ENCODE results near the gene P2RX7.
"Not testable (repeated sequence)": the region's sequence is repeated elsewhere in the genome, so short reads cannot be mapped to it uniquely, and the experiment has no call there.

The P2RX7 gene

GRCh38 chr12:121172145-121172544, 39.5 kb downstream of the P2RX7 start:
- no peak for DNase-seq (ENCODE audit: low spot score)

DNA sequence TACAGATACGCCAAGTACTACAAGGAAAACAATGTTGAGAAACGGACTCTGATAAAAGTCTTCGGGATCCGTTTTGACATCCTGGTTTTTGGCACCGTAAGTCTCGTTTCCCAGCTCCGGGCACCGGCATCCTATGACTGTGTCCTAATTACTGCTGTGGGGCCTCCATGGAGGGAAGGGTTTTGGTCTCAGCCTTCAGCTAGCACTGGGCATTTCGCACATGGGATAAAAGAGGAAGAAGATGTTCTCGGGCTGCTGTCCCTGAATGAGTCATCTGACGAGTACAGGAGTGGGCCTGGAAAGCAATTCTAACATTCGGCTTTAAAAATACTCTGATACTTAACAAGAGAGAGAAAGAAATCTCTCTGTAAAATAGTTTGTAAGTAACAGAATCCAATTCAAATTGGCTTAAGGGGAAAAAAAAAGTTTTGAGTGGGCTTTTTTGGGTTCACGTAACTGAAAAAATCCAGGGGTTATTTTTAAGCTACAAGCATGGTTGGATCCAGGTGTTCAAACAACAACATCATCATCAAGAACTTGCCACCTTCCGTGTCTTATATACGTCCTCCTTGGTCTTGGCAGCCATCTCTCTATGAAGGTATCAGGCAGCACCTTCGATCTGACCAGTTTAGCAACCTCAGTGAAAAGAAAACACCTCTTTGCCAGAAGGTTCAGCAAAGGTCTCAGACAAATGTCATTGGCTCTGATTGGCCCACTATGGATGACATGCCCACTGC, 42.9 kb downstream of the P2RX7 start:
- no peak for DNase-seq (ENCODE audit: low spot score)

DNA sequence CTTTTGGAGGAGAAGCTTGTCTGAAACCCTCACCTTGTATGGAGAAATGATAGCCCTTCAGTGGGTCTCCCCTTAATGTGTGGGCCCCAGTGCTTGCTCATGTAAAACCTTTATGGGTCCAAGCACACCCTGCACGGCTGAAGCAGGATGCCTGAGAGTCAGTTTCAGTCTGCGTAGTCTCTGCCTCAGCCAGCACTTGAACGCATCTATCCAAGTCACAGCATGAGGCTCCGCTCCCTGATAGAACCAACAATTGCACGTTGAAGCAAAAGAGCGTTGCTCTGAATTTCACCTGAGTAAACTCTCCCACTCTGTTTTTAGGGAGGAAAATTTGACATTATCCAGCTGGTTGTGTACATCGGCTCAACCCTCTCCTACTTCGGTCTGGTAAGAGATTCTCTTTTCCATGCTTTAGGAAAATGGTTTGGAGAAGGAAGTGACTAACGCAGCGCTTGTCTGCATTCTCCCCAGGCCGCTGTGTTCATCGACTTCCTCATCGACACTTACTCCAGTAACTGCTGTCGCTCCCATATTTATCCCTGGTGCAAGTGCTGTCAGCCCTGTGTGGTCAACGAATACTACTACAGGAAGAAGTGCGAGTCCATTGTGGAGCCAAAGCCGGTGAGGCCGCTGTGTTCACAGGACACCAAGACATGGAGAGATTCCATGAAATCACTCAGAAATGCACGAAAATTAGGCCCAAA, 44.3 kb downstream of the P2RX7 start:
- DNase-seq (ENCODE audit: low spot score): no peak

GRCh38 chr12:121181181-121181580, 48.5 kb downstream of the P2RX7 start:
- no peak for DNase-seq (ENCODE audit: low spot score)

DNA sequence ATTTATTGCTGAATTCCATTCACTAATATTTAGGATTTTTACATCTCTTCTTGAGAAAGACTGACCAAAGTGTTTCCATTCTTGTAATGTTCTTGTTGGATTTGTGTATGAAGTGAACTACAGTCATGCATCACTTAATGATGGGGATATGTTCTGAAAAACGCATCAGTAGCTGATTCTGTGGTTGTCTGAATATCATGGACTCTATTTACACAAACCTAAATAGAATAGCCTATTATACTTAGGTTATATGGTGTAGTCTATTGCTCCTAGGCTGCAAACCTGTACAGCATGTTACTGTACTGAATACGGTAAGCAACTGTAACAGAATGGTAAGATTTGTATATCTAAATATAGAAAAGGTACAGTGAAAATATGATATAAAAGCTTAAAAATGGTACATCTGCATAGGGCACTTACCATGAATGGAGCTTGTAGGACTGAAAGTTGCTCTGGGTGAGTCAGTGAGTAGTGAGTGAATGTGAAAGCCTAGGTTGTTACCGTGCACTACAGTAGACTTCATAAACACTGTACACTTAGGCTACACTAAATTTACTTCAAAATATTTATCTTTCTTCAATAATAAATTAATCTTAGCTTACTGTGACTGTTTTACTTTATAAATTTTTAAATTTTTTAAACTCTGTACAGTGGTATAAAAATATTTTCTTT, 49.7 kb downstream of the P2RX7 start:
- DNase-seq (ENCODE audit: low spot score): no peak

DNA sequence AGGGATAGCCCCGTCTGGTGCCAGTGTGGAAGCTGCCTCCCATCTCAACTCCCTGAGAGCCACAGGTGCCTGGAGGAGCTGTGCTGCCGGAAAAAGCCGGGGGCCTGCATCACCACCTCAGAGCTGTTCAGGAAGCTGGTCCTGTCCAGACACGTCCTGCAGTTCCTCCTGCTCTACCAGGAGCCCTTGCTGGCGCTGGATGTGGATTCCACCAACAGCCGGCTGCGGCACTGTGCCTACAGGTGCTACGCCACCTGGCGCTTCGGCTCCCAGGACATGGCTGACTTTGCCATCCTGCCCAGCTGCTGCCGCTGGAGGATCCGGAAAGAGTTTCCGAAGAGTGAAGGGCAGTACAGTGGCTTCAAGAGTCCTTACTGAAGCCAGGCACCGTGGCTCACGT, 51.7 kb downstream of the P2RX7 start:
- DNase-seq (ENCODE audit: low spot score): no peak

DNA sequence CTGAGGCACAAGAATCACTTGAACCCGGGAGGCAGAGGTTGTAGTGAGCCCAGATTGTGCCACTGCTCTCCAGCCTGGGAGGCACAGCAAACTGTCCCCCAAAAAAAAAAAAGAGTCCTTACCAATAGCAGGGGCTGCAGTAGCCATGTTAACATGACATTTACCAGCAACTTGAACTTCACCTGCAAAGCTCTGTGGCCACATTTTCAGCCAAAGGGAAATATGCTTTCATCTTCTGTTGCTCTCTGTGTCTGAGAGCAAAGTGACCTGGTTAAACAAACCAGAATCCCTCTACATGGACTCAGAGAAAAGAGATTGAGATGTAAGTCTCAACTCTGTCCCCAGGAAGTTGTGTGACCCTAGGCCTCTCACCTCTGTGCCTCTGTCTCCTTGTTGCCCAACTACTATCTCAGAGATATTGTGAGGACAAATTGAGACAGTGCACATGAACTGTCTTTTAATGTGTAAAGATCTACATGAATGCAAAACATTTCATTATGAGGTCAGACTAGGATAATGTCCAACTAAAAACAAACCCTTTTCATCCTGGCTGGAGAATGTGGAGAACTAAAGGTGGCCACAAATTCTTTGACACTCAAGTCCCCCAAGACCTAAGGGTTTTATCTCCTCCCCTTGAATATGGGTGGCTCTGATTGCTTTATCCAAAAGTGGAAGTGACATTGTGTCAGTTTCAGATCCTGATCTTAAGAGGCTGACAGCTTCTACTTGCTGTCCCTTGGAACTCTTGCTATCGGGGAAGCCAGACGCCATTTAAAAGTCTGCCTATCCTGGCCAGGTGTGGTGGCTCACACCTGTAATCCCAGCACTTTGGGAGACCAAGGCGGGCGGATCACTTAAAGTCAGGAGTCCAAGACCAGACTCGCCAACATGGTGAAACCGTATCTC, 52.6 kb downstream of the P2RX7 start:
- no peak for DNase-seq (ENCODE audit: low spot score)

GRCh38 chr12:121186826-121187225, 54.1 kb downstream of the P2RX7 start:
- no peak for DNase-seq (ENCODE audit: low spot score)

DNA sequence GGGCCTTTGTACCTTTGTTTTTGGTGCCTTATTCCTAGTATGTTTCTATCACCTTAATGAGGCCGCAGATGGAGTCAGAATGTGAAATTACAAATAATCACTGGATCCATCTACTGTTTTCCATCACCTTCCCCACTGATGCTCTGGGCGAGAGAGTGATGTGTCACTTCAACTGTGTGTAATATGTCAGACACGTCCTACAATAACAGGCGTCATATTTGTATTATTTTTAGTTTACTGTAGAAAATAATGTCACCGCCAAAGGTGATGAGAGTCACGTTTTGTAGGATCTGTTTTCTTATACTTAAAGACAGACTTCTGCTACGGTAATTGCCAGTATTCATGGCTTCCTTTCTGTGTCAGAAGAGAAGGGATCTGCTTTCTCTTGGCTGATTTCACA, 54.8 kb downstream of the P2RX7 start:
- DNase-seq (ENCODE audit: low spot score): no peak

- no peak for DNase-seq (ENCODE audit: low spot score)
These were observed 55.6 kb downstream of the P2RX7 start for GRCh38 chr12:121188227-121188626.

DNA sequence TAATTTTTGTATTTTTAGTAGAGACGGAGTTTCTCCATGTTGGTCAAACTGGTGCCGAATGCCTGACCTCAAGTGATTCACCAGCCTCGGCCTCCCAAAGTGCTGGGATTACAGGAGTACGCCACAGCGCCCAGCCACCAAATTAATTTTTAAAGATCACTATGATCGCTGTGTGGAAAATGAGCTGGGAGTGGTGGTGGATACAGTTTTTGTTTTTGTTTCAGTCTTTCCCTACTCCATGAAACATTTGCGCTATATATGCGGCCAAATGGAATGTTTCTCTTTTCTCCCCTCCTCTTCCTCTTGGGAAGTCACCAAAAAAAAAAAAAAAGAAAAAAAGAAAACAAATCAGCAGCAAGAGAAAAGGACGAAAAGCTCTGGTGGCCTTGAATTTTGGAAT, 56.5 kb downstream of the P2RX7 start:
- DNase-seq (ENCODE audit: low spot score): peak; percentile 80

DNA sequence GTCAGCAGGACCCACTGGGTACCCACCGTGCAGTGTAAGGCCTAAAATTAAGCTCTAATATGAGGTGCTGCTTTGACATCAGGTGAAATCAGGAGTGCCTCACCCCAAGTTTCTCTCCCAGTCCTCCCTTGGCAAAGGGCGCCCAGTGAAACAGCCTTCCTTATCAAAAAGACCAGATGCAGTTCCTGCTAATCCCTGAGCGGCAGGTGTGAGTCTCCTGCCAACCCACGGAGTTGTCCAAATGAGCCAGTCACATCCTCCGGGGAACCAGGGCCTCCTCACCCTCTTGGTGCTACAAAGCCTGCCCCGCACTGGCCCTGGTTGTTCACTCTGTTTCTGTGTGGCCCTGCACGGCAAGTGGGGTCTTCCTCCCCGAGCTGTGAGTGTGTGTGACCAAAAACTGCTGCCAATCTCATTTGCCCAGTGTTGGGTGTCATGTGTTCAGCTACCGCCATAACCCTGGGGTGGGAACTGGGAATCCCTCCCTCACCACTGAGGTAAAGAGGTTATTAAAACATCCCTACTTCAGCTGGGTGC, 57.0 kb downstream of the P2RX7 start:
- no peak for DNase-seq (ENCODE audit: low spot score)

DNA sequence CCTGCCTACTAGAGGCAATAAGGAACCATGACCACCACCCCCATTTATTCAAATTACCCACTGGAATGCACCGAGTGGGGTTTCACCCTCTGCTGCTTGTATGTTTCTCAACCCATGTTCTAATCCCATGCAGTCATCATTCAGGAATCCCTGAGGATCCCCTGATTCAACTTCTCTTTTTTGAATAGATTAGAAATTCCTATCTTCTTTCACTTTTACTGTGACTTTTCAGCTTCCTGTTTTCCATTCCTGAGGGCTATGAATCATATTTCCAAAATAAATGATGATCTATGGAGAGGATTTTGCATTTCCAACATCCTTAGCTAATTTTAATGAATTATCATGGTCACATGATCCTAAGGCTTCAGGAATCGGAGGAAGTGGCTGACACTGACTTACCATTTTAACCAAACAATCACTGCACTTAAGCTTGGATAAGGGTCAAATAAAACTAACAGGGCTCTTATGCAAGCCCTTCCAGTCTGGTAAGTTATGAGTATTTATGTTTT, 57.9 kb downstream of the P2RX7 start:
- DNase-seq (ENCODE audit: low spot score): peak; percentile 98

GRCh38 chr12:121191151-121191550, 58.5 kb downstream of the P2RX7 start:
- peak; percentile 16 for DNase-seq (ENCODE audit: low spot score)

DNA sequence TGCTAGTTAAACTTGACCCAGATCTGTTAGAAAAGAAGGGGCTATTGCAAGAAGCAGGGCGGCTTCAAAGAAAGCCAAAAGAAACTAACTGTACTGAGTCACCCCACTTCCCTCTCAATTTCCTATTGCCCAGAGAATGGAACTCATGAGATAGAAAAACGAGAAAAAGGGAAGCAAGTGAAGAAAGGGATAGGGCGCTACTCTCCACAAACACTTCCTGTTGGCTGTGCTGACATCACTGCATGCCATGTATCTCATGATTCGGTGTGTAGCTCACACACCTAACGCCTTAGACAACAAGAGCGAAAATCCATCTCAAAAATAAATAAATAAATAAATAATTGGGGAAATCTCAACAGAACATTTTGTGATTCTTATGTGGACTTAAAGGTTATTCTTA, 64.2 kb downstream of the P2RX7 start:
- peak; percentile 22 for DNase-seq (ENCODE audit: low spot score)

DNA sequence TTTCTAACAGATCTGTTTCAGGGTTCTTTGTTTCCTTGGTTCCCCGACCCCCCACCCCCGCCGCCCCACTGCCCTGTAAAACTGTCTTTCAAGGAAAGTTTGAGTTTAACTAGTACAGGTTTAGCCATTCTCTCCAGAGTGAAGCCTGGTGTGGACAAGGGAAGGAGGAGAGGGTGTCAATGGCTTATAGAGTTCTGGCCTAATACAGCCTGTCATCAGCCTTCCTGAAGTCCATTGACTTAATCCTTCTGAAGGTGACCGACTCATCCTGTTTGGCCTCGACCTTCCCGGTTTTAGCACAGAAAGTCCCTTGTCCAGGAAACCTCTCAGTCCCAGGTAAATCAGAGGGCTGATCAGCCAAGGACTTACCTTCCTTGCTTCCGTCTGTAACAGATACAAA, 66.3 kb downstream of the P2RX7 start:
- no peak for DNase-seq (ENCODE audit: low spot score)

DNA sequence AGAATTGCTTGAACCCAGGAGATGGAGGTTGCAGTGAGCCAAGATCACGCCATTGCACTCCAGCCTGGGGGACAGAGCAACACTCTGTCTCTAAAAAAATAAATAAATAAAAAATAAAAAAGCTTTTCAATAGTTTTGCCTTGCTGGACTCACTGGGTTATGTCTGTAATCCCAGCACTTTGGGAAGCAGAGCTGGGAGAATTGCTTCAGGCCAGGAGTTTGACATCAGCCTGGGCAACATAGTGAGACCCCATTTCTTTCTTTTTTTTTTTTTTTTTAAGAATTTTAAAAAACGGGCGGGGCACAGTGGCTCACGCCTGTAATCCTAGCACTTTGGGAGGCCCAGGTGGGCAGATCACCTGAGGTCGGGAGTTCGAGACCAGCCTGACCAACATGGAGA, 68.5 kb downstream of the P2RX7 start:
- DNase-seq (ENCODE audit: low spot score): not testable (repeated sequence)

- no peak for DNase-seq (ENCODE audit: low spot score)
These were observed 70.0 kb downstream of the P2RX7 start for GRCh38 chr12:121202407-121203355.

DNA sequence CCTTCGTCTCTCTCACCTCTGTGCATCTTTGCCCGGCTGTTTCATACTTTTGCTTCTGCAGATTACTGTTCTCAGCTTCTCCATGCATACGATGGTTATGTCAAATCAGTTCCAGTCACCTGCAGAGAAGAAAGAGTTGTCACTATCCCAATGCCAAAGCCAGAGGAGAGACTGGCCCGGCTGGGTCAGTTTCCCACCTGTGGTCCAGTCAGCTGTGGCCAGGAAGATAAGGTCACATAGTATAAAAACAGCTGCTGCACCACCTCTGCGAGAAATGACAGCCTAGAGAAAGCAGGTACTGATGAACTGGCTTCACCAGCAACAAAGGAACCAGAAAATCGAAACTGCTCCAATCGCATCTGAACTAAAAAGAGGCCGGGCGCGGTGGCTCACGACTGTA, 70.8 kb downstream of the P2RX7 start:
- no peak for DNase-seq (ENCODE audit: low spot score)

GRCh38 chr12:121205491-121205890, 72.8 kb downstream of the P2RX7 start:
- DNase-seq (ENCODE audit: low spot score): no peak

Data from kidney tubule cell (primary cell).